OCI-LY7 (cell line): Measurements from ENCODE around the gene HS3ST5.

Experiments
- EZH2phosphoT487 ChIP-seq: fragments of 200-600 bp; sonication (generic); IDR thresholded peaks from 2 replicates; pipeline ENCODE4 v1.6.1; 2018; ENCODE audit warnings: low read depth, borderline replicate concordance, mild to moderate bottlenecking, mixed run types, antibody characterized with exemption, low read length, moderate library complexity, mixed read lengths
- TF ChIP-seq, protein P1 (sequence below): fragments of 200-600 bp; sonication (generic); conservative IDR thresholded peaks from 2 replicates; pipeline ENCODE4 v1.5.1; 2014; ENCODE audit warnings: mild to moderate bottlenecking, antibody characterized with exemption, low read length, moderate library complexity, mixed read lengths

GRCh38 chr6:114096561-114097172, 246.2 kb downstream of the HS3ST5 start:
- TF ChIP-seq, protein P1, sequence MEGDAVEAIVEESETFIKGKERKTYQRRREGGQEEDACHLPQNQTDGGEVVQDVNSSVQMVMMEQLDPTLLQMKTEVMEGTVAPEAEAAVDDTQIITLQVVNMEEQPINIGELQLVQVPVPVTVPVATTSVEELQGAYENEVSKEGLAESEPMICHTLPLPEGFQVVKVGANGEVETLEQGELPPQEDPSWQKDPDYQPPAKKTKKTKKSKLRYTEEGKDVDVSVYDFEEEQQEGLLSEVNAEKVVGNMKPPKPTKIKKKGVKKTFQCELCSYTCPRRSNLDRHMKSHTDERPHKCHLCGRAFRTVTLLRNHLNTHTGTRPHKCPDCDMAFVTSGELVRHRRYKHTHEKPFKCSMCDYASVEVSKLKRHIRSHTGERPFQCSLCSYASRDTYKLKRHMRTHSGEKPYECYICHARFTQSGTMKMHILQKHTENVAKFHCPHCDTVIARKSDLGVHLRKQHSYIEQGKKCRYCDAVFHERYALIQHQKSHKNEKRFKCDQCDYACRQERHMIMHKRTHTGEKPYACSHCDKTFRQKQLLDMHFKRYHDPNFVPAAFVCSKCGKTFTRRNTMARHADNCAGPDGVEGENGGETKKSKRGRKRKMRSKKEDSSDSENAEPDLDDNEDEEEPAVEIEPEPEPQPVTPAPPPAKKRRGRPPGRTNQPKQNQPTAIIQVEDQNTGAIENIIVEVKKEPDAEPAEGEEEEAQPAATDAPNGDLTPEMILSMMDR, result peak; percentile 94
- no peak for TF ChIP-seq EZH2phosphoT487
